ENCODE data around the gene TMIGD1. TPM values are rescaled to one million over a fixed set of nuclear protein-coding genes. Genes with fewer than 3 reads are reported as not detected.

Gene TMIGD1
- total RNA-seq, 1 donor from 2014 or later: not detected

Other genes with a start within 250 kb of the TMIGD1 start
- 17.2 TPM for gene NSRP1, start 217.2 kb downstream of the TMIGD1 start, total RNA-seq
- 0.75 TPM for gene SLC6A4, start 98.4 kb downstream of the TMIGD1 start, total RNA-seq
- 13.4 TPM for gene BLMH, start 42.1 kb downstream of the TMIGD1 start, total RNA-seq
- gene CPD, start 44.9 kb upstream of the TMIGD1 start, total RNA-seq: 16.1 TPM
- 29.7 TPM for gene GOSR1, start 143.4 kb upstream of the TMIGD1 start, total RNA-seq

All from Right ventricle myocardium superior (tissue), 1 donor.